SH-SY5Y (cell line): ENCODE data around the gene ZBTB32.

Experiments used
- GATA2 ChIP-seq: IDR thresholded peaks from 2 replicates; pipeline ENCODE4 v1.6.1; 2011; ENCODE audit warnings: mild to moderate bottlenecking, low read depth, low read length
- GATA3 ChIP-seq: IDR thresholded peaks from 2 replicates; pipeline ENCODE4 v1.6.1; 2011; ENCODE audit warnings: low read depth, mild to moderate bottlenecking, low read length, moderate library complexity

GRCh38 chr19:35710784-35711723 lies 6.7 kb downstream of the ZBTB32 start:
- no peak for TF ChIP-seq GATA2
- no peak for TF ChIP-seq GATA3
